Astrocyte of the spinal cord (primary cell): ENCODE measurements around the gene CUL3.

Experiments
- DNase-seq: peaks from one replicate; pipeline ENCODE4 v3.0.0; 2011; ENCODE audit warnings: low read depth, low spot score
- H3K4me3 ChIP-seq: 2 replicates; pipeline ENCODE4 v1.5.1; 2011; ENCODE audit warnings: low read depth, mild to moderate bottlenecking, low read length, moderate library complexity
- in situ Hi-C: cut with HindIII; loops from 2 replicates; pipeline ENCODE4 v1.10.0; 2017; ENCODE audit warnings: low sequenced_read_pairs
- TF ChIP-seq, protein P1 (sequence below): IDR thresholded peaks from 2 replicates; pipeline ENCODE4 v1.5.1; 2012; ENCODE audit warnings: low read depth, mild to moderate bottlenecking, low read length, inconsistent platforms

CUL3 gene

DNA sequence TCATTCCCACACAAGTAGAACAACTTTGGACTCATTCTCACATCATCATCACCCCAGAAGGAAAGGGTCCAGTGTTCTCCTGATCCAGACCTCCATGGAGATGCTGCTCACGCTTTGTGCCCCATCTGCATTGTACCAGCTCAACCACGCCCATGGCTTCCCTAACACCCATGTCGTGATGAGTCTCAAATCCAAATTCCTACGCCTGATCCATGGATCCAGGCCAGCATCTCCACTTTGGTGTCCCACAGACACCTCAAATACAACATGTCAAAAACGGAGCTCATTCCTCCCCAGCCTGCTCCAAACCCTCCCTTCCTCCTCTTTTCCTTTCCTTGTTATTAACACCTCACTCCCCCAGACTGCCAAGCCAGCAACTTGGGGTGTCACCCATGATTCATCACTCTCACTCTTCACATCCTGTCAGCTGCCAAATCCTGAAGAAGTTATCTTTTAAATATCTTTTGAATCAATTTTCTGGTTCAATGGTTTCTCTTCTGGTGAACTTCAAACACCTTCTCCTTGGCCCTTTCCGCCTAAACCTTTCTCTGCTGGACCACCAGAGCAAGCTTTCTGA, 153.1 kb downstream of the CUL3 start:
- no peak for DNase-seq
- TF ChIP-seq, protein P1, sequence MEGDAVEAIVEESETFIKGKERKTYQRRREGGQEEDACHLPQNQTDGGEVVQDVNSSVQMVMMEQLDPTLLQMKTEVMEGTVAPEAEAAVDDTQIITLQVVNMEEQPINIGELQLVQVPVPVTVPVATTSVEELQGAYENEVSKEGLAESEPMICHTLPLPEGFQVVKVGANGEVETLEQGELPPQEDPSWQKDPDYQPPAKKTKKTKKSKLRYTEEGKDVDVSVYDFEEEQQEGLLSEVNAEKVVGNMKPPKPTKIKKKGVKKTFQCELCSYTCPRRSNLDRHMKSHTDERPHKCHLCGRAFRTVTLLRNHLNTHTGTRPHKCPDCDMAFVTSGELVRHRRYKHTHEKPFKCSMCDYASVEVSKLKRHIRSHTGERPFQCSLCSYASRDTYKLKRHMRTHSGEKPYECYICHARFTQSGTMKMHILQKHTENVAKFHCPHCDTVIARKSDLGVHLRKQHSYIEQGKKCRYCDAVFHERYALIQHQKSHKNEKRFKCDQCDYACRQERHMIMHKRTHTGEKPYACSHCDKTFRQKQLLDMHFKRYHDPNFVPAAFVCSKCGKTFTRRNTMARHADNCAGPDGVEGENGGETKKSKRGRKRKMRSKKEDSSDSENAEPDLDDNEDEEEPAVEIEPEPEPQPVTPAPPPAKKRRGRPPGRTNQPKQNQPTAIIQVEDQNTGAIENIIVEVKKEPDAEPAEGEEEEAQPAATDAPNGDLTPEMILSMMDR, result no peak
- in situ Hi-C loops, result no loop called here
- H3K4me3 ChIP-seq, result no peak overlapping the region

DNA sequence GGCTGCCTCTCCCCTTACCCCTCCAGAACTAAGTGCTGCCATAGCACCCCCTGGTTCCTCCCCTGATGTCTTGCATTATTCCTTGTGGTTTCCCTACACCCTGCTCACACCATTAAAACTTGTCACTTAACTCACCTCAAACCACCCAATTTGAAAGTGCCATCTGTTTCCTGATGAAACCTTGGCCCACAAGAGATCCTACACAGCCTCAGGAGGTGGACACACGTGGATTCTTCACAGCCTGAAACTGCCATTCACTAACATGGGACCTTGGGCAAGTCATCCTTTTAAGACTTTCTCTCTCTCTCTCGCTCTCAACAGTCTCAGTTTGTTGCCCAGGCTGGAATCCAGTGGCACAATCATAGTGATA, 155.7 kb downstream of the CUL3 start:
- no peak overlapping the region for H3K4me3 ChIP-seq
- TF ChIP-seq, protein P1, result no peak
- in situ Hi-C loops, result no loop called here
- DNase-seq, result no peak

DNA sequence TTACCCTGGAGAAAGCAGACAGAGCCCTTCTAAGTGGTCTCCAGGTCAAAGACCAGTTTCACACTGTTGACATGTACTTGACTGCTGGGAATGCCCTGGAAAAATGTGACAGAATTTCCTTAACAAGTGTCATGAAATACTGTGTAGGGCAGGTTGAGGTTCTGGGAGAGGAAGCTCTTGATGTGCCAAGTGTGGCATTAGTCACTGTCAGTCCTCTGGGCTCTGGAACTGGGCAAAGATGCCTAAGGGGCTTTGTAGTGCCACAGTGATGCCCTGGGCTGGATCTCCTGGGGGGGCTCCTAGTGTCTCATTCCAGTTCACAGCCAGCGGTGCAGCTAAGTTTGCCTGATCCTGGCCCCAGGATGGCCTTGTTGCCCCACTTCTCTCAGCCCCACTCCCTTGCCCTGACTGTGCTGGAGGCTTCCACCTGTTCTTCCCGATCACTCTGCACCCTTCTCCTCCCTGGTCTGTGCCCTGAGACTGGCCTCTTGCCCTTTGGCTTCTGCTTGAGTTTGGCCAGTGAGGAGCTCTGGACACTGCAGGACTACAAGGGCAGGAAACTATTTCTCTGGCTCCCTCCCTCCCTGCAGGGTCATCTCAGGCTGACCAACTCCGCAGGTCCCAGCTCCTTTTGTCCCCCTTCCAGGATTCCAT, 156.2 kb downstream of the CUL3 start:
- in situ Hi-C loops, result no loop called here

DNA sequence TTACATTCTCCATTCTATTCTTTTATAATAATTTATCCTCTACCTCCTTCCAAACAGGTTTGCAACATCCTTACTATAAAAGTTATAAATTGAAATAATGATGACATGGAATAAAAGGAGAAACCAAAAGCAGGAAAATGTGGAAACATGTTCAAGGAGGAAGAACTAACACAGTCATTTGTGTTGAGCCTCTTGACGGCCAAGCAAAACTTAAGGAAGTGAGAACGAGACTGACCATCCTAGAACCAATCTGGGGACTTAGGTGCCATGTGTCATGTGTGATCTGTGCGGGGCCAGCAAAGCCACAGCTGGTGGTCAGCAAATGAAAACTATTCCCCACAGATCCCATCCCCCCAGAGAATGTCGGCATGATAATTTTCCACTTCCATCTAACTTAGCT, 157.7 kb downstream of the CUL3 start:
- in situ Hi-C loops, result no loop called here
- no peak overlapping the region for H3K4me3 ChIP-seq
- TF ChIP-seq, protein P1, result no peak
- DNase-seq, result no peak

More for the DNA sequence above, 156.2 kb downstream of the CUL3 start:
- DNase-seq, result no peak
- TF ChIP-seq, protein P1, result no peak
- no peak overlapping the region for H3K4me3 ChIP-seq

DNA sequence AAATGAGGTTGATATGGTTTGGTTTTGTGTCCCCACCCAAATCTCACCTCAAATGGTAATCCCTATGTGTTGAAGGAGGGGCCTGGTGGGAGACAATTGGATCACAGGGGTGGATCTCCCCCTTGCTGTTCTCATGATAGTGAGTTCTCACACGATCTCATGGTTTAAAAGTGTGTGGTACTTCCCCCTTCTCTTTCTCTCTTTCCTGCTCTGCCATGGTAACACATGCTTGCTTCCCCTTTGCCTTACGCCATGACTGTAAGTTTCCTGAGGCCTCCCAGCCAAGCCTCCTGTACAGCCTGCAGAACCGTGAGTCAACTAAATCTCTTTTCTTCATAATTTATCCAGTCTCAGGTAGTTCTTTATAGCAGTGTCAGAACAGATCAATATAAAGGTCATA, 158.5 kb downstream of the CUL3 start:
- TF ChIP-seq, protein P1, result no peak
- in situ Hi-C loops, result no loop called here
- H3K4me3 ChIP-seq, result no peak overlapping the region
- DNase-seq, result no peak

DNA sequence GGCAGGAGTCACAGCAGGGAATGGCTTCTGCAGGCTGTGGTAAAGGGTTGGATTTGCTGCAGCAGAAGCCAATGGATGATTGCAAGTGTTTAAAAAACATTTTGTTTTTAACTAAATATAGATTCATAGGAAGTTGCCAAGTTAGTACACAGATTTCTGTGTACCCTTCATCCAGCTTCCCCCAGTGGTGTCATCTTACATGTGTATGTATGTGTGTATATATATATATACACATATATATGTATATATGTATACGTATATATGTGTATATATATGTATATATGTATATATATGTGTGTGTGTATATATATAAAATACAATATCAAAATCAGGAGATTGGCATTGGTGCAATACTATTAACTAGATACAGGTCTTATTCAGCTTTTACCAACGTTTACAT, 164.1 kb downstream of the CUL3 start:
- in situ Hi-C loops, result no loop called here
- H3K4me3 ChIP-seq, result no peak overlapping the region
- DNase-seq, result no peak
- TF ChIP-seq, protein P1, result no peak
